ENCODE results near the gene UBAP1. TPM values are rescaled to one million over a fixed set of nuclear protein-coding genes. Genes with fewer than 3 reads are reported as not detected.

Gene UBAP1
- total RNA-seq, 1 donor, result 40.9 TPM

DNA sequence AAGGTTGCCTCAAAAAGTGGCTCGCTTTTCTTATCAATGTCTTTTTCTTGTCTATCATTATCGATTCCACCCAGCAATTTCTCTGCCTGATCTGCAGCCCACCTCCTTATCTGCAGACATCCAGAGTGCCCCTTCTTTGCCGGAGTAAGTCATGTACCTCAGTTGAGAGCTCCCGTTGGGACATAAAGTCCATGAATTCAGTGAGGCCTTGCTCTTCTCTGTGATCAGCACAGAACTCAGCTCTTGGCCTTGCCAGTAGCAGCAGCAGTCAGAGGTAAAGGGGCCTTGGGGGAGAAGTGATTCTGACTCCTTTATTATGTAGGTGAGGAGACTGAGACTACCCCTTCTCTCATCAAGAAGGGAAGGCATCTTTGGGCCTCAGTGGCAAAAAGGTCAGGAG lies 27.4 kb upstream of the UBAP1 start:
- DNase-seq (ENCODE audit: insufficient read length, low spot score, missing footprints), result no peak
- H3K79me2 ChIP-seq (ENCODE audit: insufficient read depth, low read length), result no peaks in the 10 kb centered on the region
- H3K27me3 ChIP-seq (ENCODE audit: insufficient read depth, low read length), result peaks cover 3% of the 10 kb centered on the region
- H3K27ac ChIP-seq (ENCODE audit: low read depth, low read length), result no peak overlapping the region
- no peaks in the 10 kb centered on the region for H3K9me3 ChIP-seq (ENCODE audit: low read depth, low read length)
- no peak overlapping the region for H3K4me2 ChIP-seq (ENCODE audit: insufficient read depth, low read length)
- H3K36me3 ChIP-seq (ENCODE audit: insufficient read depth, low read length), result no peaks in the 10 kb centered on the region
- TF ChIP-seq, protein P1, sequence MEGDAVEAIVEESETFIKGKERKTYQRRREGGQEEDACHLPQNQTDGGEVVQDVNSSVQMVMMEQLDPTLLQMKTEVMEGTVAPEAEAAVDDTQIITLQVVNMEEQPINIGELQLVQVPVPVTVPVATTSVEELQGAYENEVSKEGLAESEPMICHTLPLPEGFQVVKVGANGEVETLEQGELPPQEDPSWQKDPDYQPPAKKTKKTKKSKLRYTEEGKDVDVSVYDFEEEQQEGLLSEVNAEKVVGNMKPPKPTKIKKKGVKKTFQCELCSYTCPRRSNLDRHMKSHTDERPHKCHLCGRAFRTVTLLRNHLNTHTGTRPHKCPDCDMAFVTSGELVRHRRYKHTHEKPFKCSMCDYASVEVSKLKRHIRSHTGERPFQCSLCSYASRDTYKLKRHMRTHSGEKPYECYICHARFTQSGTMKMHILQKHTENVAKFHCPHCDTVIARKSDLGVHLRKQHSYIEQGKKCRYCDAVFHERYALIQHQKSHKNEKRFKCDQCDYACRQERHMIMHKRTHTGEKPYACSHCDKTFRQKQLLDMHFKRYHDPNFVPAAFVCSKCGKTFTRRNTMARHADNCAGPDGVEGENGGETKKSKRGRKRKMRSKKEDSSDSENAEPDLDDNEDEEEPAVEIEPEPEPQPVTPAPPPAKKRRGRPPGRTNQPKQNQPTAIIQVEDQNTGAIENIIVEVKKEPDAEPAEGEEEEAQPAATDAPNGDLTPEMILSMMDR (IDR thresholded peaks at IDR 0.05; ENCODE audit: extremely low read depth, low read depth, low read length), result no peak
- no peaks in the 10 kb centered on the region for H4K20me1 ChIP-seq (ENCODE audit: insufficient read depth, low read length)
- H2AFZ ChIP-seq (ENCODE audit: low read length), result no peak overlapping the region
- H3K4me3 ChIP-seq (ENCODE audit: insufficient read depth, low read length), result no peak overlapping the region
- no peaks in the 10 kb centered on the region for H3K4me1 ChIP-seq (ENCODE audit: insufficient read depth, low read length)

DNA sequence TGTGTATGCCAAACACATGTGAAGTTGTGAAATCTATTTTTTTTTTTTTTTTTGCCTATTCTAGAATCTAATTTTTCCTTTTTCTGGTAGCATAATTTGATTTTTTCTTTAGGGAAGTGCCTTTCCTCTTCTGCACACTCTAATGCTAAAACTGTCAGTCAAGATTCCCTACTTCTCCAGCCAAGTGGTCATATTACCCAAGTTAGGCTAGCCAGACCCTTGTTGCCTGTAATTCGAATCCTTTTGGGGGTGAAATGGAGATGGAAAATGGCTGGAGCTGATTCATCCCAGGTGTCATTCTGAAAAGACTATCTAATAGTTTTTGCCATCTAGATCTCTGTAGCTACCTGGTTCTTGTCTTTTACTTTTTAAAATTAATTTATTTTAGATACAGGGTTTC lies 24.8 kb upstream of the UBAP1 start:
- H3K27ac ChIP-seq (ENCODE audit: low read depth, low read length), result no peak overlapping the region
- no peak overlapping the region for H3K4me2 ChIP-seq (ENCODE audit: insufficient read depth, low read length)
- no peaks in the 10 kb centered on the region for H4K20me1 ChIP-seq (ENCODE audit: insufficient read depth, low read length)
- no peaks in the 10 kb centered on the region for H3K36me3 ChIP-seq (ENCODE audit: insufficient read depth, low read length)
- H3K27me3 ChIP-seq (ENCODE audit: insufficient read depth, low read length), result peaks cover 3% of the 10 kb centered on the region
- no peak overlapping the region for H3K4me3 ChIP-seq (ENCODE audit: insufficient read depth, low read length)
- no peaks in the 10 kb centered on the region for H3K4me1 ChIP-seq (ENCODE audit: insufficient read depth, low read length)
- no peak for DNase-seq (ENCODE audit: insufficient read length, low spot score, missing footprints)
- no peaks in the 10 kb centered on the region for H3K79me2 ChIP-seq (ENCODE audit: insufficient read depth, low read length)
- H3K9me3 ChIP-seq (ENCODE audit: low read depth, low read length), result no peaks in the 10 kb centered on the region
- no peak overlapping the region for H2AFZ ChIP-seq (ENCODE audit: low read length)
- TF ChIP-seq, protein P1 (IDR thresholded peaks at IDR 0.05; ENCODE audit: extremely low read depth, low read depth, low read length), result no peak

DNA sequence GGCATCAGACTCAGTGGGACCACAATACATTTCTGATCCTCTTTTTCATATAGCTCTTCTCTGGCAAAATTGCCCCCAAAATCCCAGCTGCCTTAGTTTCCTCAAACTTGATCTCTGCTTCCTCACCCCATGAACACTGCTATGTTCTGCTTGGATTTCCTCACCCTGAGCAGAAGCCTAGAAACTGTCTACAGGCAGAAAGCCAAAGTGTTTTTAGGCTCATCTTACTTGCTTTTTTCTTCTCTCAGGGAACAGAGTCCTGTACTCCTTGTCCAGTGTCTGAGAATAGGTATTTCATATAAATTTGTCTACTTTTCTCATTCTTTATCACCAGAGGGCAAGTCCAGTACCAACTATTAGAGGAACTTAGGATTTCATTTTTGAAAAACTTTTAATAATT lies 21.5 kb upstream of the UBAP1 start:
- no peak for DNase-seq (ENCODE audit: insufficient read length, low spot score, missing footprints)
- Histone ChIP-seq H3K9me3 (ENCODE audit: low read depth, low read length) (no peaks in the 10 kb centered on the region), H3K4me1 (ENCODE audit: insufficient read depth, low read length) (no peaks in the 10 kb centered on the region), H3K27ac (ENCODE audit: low read depth, low read length) (no peak overlapping the region), H3K36me3 (ENCODE audit: insufficient read depth, low read length) (no peaks in the 10 kb centered on the region), H4K20me1 (ENCODE audit: insufficient read depth, low read length) (no peaks in the 10 kb centered on the region), H3K79me2 (ENCODE audit: insufficient read depth, low read length) (no peaks in the 10 kb centered on the region), H2AFZ (ENCODE audit: low read length) (no peak overlapping the region), H3K4me2 (ENCODE audit: insufficient read depth, low read length) (no peak overlapping the region), H3K27me3 (ENCODE audit: insufficient read depth, low read length) (peaks cover 3% of the 10 kb centered on the region), H3K4me3 (ENCODE audit: insufficient read depth, low read length) (no peak overlapping the region)
- TF ChIP-seq, protein P1 (IDR thresholded peaks at IDR 0.05; ENCODE audit: extremely low read depth, low read depth, low read length), result no peak

DNA sequence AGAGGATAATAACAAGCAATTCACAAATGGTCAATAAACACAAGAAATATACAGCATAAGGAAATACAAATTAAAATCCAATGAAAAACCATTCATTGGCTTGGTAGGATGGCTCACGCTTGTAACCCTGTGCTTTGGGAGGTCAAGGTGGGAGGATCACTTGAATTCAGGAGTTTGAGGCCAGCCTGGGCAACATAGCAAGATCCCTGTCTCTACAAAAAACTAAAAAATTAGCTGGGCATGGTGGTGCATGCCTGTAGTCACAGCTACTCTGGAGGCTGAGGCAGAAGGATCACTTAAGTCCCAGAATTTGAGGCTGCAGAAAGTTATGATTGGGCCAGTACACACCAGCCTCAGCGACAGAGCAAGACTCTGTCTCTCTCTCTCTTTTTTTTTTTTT lies 20.9 kb upstream of the UBAP1 start:
- Histone ChIP-seq H3K27ac (ENCODE audit: low read depth, low read length) (no peak overlapping the region), H3K4me1 (ENCODE audit: insufficient read depth, low read length) (no peaks in the 10 kb centered on the region), H3K4me3 (ENCODE audit: insufficient read depth, low read length) (no peak overlapping the region), H4K20me1 (ENCODE audit: insufficient read depth, low read length) (no peaks in the 10 kb centered on the region), H3K27me3 (ENCODE audit: insufficient read depth, low read length) (peaks cover 3% of the 10 kb centered on the region), H3K4me2 (ENCODE audit: insufficient read depth, low read length) (no peak overlapping the region), H3K36me3 (ENCODE audit: insufficient read depth, low read length) (no peaks in the 10 kb centered on the region), H2AFZ (ENCODE audit: low read length) (no peak overlapping the region), H3K9me3 (ENCODE audit: low read depth, low read length) (no peaks in the 10 kb centered on the region), H3K79me2 (ENCODE audit: insufficient read depth, low read length) (no peaks in the 10 kb centered on the region)
- no peak for DNase-seq (ENCODE audit: insufficient read length, low spot score, missing footprints)
- TF ChIP-seq, protein P1 (IDR thresholded peaks at IDR 0.05; ENCODE audit: extremely low read depth, low read depth, low read length), result no peak

All from osteoblast (primary cell).